Measurements from ENCODE around the gene RNF167. TPM values are rescaled to one million over a fixed set of nuclear protein-coding genes. Genes with fewer than 3 reads are reported as not detected.
A peak's percentile ranks its signal among the peaks of the same experiment; 100 is the strongest.

Gene RNF167
- total RNA-seq, 2 experiments from 2014 or later: 254 to 273 TPM

DNA sequence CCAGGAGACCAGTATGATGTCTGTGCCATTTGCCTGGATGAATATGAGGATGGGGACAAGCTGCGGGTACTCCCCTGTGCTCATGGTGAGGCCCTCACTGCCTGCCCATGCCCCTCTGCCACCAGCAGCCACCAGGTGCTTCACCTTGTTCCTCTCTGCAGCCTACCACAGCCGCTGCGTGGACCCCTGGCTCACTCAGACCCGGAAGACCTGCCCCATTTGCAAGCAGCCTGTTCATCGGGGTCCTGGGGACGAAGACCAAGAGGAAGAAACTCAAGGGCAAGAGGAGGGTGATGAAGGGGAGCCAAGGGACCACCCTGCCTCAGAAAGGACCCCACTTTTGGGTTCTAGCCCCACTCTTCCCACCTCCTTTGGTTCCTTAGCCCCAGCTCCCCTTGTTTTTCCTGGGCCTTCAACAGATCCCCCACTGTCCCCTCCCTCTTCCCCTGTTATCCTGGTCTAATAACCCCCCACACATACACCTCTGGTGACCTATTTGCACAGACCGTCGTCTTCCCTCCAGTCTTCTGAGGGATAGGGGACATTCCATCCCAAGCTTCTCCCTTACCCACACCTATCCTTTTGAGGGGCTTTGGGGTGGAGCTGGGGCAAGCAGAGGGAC, 4.6 kb downstream of the RNF167 start:
- DNase-seq: peak; percentile 34
- ChIA-PET POLR2A (interaction anchor here (6.2 kb wide), 1 partner anchor 23 kb away, joined by 44 read pairs; the partner anchor contains the start of gene SPAG7), CTCF (interaction anchor here (0.9 kb wide), 1 partner anchor 24 kb away, joined by 3 read pairs; no protein-coding TSS in a partner anchor)
- no peaks in the 10 kb centered on the region for H3K9me3 Mint-ChIP-seq
- no peaks in the 10 kb centered on the region for H3K27me3 Mint-ChIP-seq
- peaks cover 38% of the 10 kb centered on the region for H3K4me1 Mint-ChIP-seq
- H3K4me3 Mint-ChIP-seq: peak overlapping the region; percentile 92
- H3K36me3 Mint-ChIP-seq (ENCODE audit: low read depth): peaks cover 72% of the 10 kb centered on the region
- H3K27ac Mint-ChIP-seq: peak overlapping the region; percentile 99

GRCh38 chr17:4945176-4945943, 5.3 kb downstream of the RNF167 start:
- Mint-ChIP-seq H3K27me3 (no peaks in the 10 kb centered on the region), H3K4me1 (peaks cover 41% of the 10 kb centered on the region), H3K36me3 (ENCODE audit: low read depth) (peaks cover 68% of the 10 kb centered on the region), H3K4me3 (peak overlapping the region; percentile 92), H3K9me3 (no peaks in the 10 kb centered on the region), H3K27ac (peak overlapping the region; percentile 99)
- ChIA-PET POLR2A (interaction anchor here (6.2 kb wide), 1 partner anchor 22 kb away, joined by 44 read pairs; the partner anchor contains the start of gene SPAG7), CTCF (interaction anchor here (0.9 kb wide), 1 partner anchor 23 kb away, joined by 3 read pairs; no protein-coding TSS in a partner anchor)
- DNase-seq: peak; percentile 84

- Mint-ChIP-seq H3K4me3 (peak overlapping the region; percentile 92), H3K27ac (peak overlapping the region; percentile 99), H3K27me3 (no peaks in the 10 kb centered on the region), H3K4me1 (peaks cover 46% of the 10 kb centered on the region), H3K36me3 (ENCODE audit: low read depth) (peaks cover 63% of the 10 kb centered on the region), H3K9me3 (no peaks in the 10 kb centered on the region)
- CTCF ChIA-PET: interaction anchor here (0.9 kb wide), 1 partner anchor 22 kb away, joined by 3 read pairs; no protein-coding TSS in a partner anchor
- DNase-seq: no peak
- POLR2A ChIA-PET: interaction anchor here (6.2 kb wide), 1 partner anchor 22 kb away, joined by 44 read pairs; the partner anchor contains the start of gene SPAG7
Measured at GRCh38 chr17:4945944-4946280, 5.8 kb downstream of the RNF167 start.

DNA sequence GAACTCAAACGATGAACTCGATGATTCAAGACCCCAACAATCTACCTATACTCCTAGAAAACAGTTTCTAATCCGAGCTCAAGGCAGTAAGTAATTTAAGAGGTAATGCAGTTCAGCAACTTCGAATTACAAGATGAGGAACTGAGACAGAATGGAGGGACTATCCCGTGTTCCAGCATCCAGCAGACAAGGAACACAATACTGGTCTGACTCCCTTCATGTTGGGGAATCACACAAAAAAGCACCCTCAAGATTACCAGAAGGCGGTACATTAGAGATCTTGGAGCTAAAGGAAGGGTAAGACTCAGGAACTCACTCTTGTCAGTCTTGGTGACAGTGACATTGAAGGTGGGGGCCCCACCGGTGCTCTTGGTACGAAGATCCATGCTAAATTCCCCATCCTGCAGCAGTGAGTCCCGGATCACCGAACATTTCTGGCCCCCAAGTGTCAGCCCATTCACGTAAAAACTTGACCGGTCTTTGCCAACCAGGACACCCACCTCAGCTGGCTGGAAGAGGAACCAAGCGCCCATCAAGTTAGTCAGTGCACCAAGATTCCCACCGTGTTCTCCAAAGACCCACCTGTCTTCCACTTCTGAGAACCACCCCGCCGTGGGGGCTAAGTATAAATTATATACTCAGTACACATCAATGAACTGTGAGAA, 6.4 kb downstream of the RNF167 start:
- Mint-ChIP-seq H3K9me3 (no peaks in the 10 kb centered on the region), H3K27ac (peak overlapping the region; percentile 99), H3K36me3 (ENCODE audit: low read depth) (peaks cover 58% of the 10 kb centered on the region), H3K4me3 (peak overlapping the region; percentile 92), H3K27me3 (no peaks in the 10 kb centered on the region), H3K4me1 (peaks cover 52% of the 10 kb centered on the region)
- CTCF ChIA-PET: interaction anchor here (0.6 kb wide), 1 partner anchor 21 kb away, joined by 3 read pairs; the partner anchor contains the start of gene SPAG7
- POLR2A ChIA-PET: interaction anchor here (1.0 to 6.2 kb wide), 2 partner anchors 15 to 21 kb away, joined by 3 to 44 read pairs; partner anchors contain the start of gene SPAG7
- DNase-seq: no peak

DNA sequence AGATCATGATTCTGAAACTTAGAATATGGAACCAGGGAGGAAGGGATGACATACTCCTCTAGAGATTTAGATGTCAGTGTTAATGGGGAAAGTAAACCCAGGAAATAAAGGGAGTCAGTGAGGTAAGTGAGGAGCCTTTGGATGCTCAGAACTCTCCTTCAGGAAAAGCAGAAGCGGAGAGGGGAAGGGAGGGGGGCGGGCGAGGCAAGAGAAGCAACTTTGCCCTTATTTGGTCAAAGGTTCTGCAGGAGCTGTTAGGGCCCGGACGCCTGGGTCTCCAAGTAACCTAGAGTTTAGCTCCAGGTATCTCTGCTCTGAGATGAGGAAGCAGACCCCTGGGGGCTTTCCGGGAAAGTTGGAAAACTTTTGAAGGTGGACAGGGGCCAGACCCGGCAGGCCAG, 6.9 kb downstream of the RNF167 start:
- H3K4me1 Mint-ChIP-seq: peaks cover 52% of the 10 kb centered on the region
- H3K27me3 Mint-ChIP-seq: no peaks in the 10 kb centered on the region
- H3K4me3 Mint-ChIP-seq: peak overlapping the region; percentile 92
- ChIA-PET POLR2A (interaction anchor here (1.0 to 6.2 kb wide), 2 partner anchors 15 to 21 kb away, joined by 3 to 44 read pairs; partner anchors contain the start of gene SPAG7), CTCF (interaction anchor here (0.6 kb wide), 2 partner anchors 9 to 20 kb away, joined by 3 read pairs; partner anchors contain the start of gene SPAG7)
- H3K36me3 Mint-ChIP-seq (ENCODE audit: low read depth): peaks cover 52% of the 10 kb centered on the region
- H3K27ac Mint-ChIP-seq: peak overlapping the region; percentile 99
- no peaks in the 10 kb centered on the region for H3K9me3 Mint-ChIP-seq
- no peak for DNase-seq

GRCh38 chr17:4947411-4948165, 7.5 kb downstream of the RNF167 start:
- Mint-ChIP-seq H3K36me3 (ENCODE audit: low read depth) (peaks cover 47% of the 10 kb centered on the region), H3K4me1 (peaks cover 47% of the 10 kb centered on the region), H3K9me3 (no peaks in the 10 kb centered on the region), H3K27ac (peak overlapping the region; percentile 99), H3K4me3 (peak overlapping the region; percentile 92), H3K27me3 (no peaks in the 10 kb centered on the region)
- CTCF ChIA-PET: interaction anchor here (0.6 to 0.8 kb wide), 2 partner anchors 9 to 20 kb away, joined by 3 read pairs; partner anchors contain the start of gene SPAG7
- DNase-seq: peak; percentile 78
- POLR2A ChIA-PET: interaction anchor here (1.0 to 6.2 kb wide), 2 partner anchors 14 to 20 kb away, joined by 3 to 44 read pairs; partner anchors contain the start of gene SPAG7

- peak within 1 kb of the TSS; percentile 92 for H3K4me3 Mint-ChIP-seq
- peak; percentile 94 for DNase-seq
- H3K36me3 Mint-ChIP-seq (ENCODE audit: low read depth): peaks cover 41% of the 10 kb centered on the region
- no peaks in the 10 kb centered on the region for H3K9me3 Mint-ChIP-seq
- ChIA-PET POLR2A (interaction anchor here (1.4 to 6.2 kb wide), 2 partner anchors 8 to 19 kb away, joined by 10 to 44 read pairs; partner anchors contain the start of genes RNF167, SLC25A11 and SPAG7), CTCF (interaction anchor here (0.8 kb wide), 1 partner anchor 19 kb away, joined by 3 read pairs; the partner anchor contains the start of gene SPAG7)
- no peaks in the 10 kb centered on the region for H3K27me3 Mint-ChIP-seq
- peak within 1 kb of the TSS; percentile 99 for H3K27ac Mint-ChIP-seq
- H3K4me1 Mint-ChIP-seq: peaks cover 39% of the 10 kb centered on the region
Measured at GRCh38 chr17:4948166-4948930, 8.3 kb downstream of the RNF167 start, which contains the start of gene PFN1. PFN1 (minus strand) TSS chr17:4948530; CDS start chr17:4948394, 136 bp downstream.

- POLR2A ChIA-PET: interaction anchor here (1.4 to 6.2 kb wide), 2 partner anchors 9 to 19 kb away, joined by 10 to 44 read pairs; partner anchors contain the start of genes RNF167, SLC25A11 and SPAG7
- Mint-ChIP-seq H3K4me1 (peaks cover 37% of the 10 kb centered on the region), H3K27ac (peak overlapping the region; percentile 99), H3K27me3 (no peaks in the 10 kb centered on the region), H3K9me3 (no peaks in the 10 kb centered on the region), H3K36me3 (ENCODE audit: low read depth) (peaks cover 39% of the 10 kb centered on the region), H3K4me3 (peak overlapping the region; percentile 92)
- peak; percentile 80 for DNase-seq
- CTCF ChIA-PET: no interaction called here
Measured at GRCh38 chr17:4948931-4949320, 8.9 kb downstream of the RNF167 start.

GRCh38 chr17:4949321-4950074, 9.4 kb downstream of the RNF167 start:
- Mint-ChIP-seq H3K4me3 (peak overlapping the region; percentile 92), H3K4me1 (peaks cover 33% of the 10 kb centered on the region), H3K27me3 (no peaks in the 10 kb centered on the region), H3K36me3 (ENCODE audit: low read depth) (peaks cover 33% of the 10 kb centered on the region), H3K9me3 (no peaks in the 10 kb centered on the region), H3K27ac (peak overlapping the region; percentile 93)
- POLR2A ChIA-PET: interaction anchor here (1.0 to 6.2 kb wide), 3 partner anchors 10 to 18 kb away, joined by 3 to 44 read pairs (median 10); partner anchors contain the start of genes RNF167, SLC25A11 and SPAG7
- CTCF ChIA-PET: interaction anchor here (1.3 kb wide), 1 partner anchor 18 kb away, joined by 3 read pairs; the partner anchor contains the start of gene SPAG7
- DNase-seq: peak; percentile 83

DNA sequence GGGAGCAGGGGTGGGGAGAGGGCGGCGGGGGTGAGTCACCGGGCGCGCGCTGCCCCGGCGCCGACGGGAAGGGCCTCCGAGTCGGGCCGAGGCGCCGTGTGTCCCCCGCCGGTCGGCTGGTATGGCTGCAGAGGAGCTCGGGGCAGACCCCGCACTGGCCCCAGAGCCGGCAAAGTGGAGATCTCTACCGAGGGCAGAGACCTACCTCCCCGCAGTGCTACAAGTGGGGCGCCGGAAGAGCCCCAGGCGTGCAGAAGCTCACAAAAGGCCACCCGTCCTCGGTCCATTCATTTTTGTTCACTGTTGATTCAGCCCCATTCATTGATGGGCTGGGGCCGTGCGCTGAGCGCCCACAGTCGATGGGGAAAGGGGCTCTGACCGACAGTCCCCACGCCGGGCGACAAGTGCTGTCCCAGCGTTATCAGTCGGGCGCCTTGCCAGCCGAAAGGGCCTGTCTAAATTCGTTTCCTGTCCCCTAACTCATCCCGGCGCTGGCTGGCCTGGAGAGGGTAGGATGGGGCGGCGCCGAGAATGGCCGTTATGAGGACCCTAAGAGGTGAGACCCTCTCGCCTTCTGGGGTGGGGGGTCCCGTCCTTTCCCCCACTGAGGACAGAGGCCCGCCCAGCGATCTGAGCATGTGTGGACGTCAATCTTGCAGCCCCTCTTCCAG, 10.1 kb downstream of the RNF167 start:
- CTCF ChIA-PET: interaction anchor here (1.2 to 2.0 kb wide), 4 partner anchors 13 to 41 kb away, joined by 3 to 5 read pairs (median 4); partner anchors contain the start of gene SPAG7
- POLR2A ChIA-PET: interaction anchor here (1.0 kb wide), 1 partner anchor 10 kb away, joined by 3 read pairs; the partner anchor contains the start of genes RNF167 and SLC25A11
- H3K9me3 Mint-ChIP-seq: no peaks in the 10 kb centered on the region
- no peak for DNase-seq
- H3K4me1 Mint-ChIP-seq: peaks cover 26% of the 10 kb centered on the region
- peak overlapping the region; percentile 78 for H3K4me3 Mint-ChIP-seq
- H3K36me3 Mint-ChIP-seq (ENCODE audit: low read depth): peaks cover 26% of the 10 kb centered on the region
- H3K27me3 Mint-ChIP-seq: no peaks in the 10 kb centered on the region
- peak overlapping the region; percentile 95 for H3K27ac Mint-ChIP-seq
